Motor neuron (in vitro differentiated cells): ENCODE data around the gene OR4K17. TPM values are rescaled to one million over a fixed set of nuclear protein-coding genes. Genes with fewer than 3 reads are reported as not detected.
"Not testable (repeated sequence)": the region's sequence is repeated elsewhere in the genome, so short reads cannot be mapped to it uniquely, and the experiment has no call there.

Experiments
- ATAC-seq, 8 experiments: fragments of 200-7000 bp; cut with Tn5 transposase; replicated peaks in 6 of 8; 2 replicates each; pipeline ENCODE4 v1.8.0; 2021; ENCODE audit warnings: mild to moderate bottlenecking in 8 of 8, moderate library complexity in 8 of 8
- H3K27ac ChIP-seq, 2 donors: fragments of 250-450 bp; sonication (Bioruptor Pico); 2 replicates each; pipeline ENCODE4 v1.9.0; 2021; ENCODE audit warnings: antibody characterized with exemption in 2 of 2, mild to moderate bottlenecking in 2 of 2, moderate library complexity in 1 of 2
- H3K4me1 ChIP-seq, 2 donors: fragments of 250-450 bp; sonication (Bioruptor Pico); replicated peaks in 1 of 2; 2 replicates each; pipeline ENCODE4 v1.6.1; 2021; ENCODE audit warnings: antibody characterized with exemption in 2 of 2, mild to moderate bottlenecking in 2 of 2, moderate library complexity in 1 of 2
- H3K4me3 ChIP-seq, 5 donors: fragments of 250-450 bp; sonication (Bioruptor Pico); 2 replicates each; pipeline ENCODE4 v1.9.0; 2021; ENCODE audit warnings: antibody characterized with exemption in 5 of 5, mild to moderate bottlenecking in 5 of 5, moderate library complexity in 4 of 5
- WGBS, 10 experiments: fragments of 450-650 bp; shearing (Covaris generic); methylation state at CpG; one replicate each; pipeline ENCODE4 v1.0.0; 2022; 5-methylcytosine and 5-hydroxymethylcytosine counted together
- in situ Hi-C, 9 experiments: fragments of 400-800 bp; cut with MboI; loops; one replicate each; pipeline ENCODE4 v1.15.0; 2021; ENCODE audit warnings: low sequenced_read_pairs in 9 of 9, low pct_unique_long_range_greater_than_20kb in 2 of 9; ENCODE audit not compliant: unreplicated experiment in 9 of 9
- total RNA-seq, 8 experiments: library from RNA; unstranded; fragments of 300-600 nt; gene quantifications; 2 replicates each; pipeline versions ENCODE4 v1.2.3 to v1.2.4, GENCODE V29; 2022

The OR4K17 gene
- total RNA-seq = under 1 TPM in 5 of 8 experiments, not detected in 3; 0.05 to 0.19 (median 0.10) TPM

- no peaks in the 10 kb centered on the region for H3K4me1 ChIP-seq
- in situ Hi-C loops = no loop called here
- 0 to 40% (median 3%) methylated on average over 1 to 3 of the region's 3 CpGs; no CpG with 5 or more reads in 2 of the 10 experiments for whole genome bisulfite sequencing, 10 experiments
- ATAC-seq = no peak
- H3K27ac ChIP-seq = no peak within 1 kb of the TSS
- H3K4me3 ChIP-seq = no peak within 1 kb of the TSS
Measured at GRCh38 chr14:20110438-20110837, at the start of gene OR4K17. Gene OR4K17, plus strand, starts transcription at chr14:20110739. Its CDS starts 6,761 bp downstream, at chr14:20117500.

GRCh38 chr14:20092050-20092449, 18.5 kb upstream of the OR4K17 start:
- Histone ChIP-seq H3K27ac (no peak overlapping the region), H3K4me3 (no peak overlapping the region), H3K4me1 (no peaks in the 10 kb centered on the region)
- no peak for ATAC-seq
- in situ Hi-C loops = no loop called here
- WGBS, 10 experiments = 0 to 62% (median 15%) methylated on average over 3 to 4 of the region's 4 CpGs; no CpG with 5 or more reads in 2 of the 10 experiments

- ATAC-seq = no peak
- Histone ChIP-seq H3K4me1 (no peaks in the 10 kb centered on the region), H3K4me3 (no peak overlapping the region), H3K27ac (no peak overlapping the region)
- in situ Hi-C loops = no loop called here
- 0 to 78% (median 23%) methylated on average over 1 to 4 of the region's 4 CpGs for WGBS, 10 experiments
Measured at GRCh38 chr14:20093442-20093841, 17.1 kb upstream of the OR4K17 start.

- ATAC-seq, H3K4me1 ChIP-seq, H3K4me3 ChIP-seq, in situ Hi-C loops, H3K27ac ChIP-seq: not testable (repeated sequence)
- WGBS, 10 experiments = 20 to 48% methylated on average over 1 to 7 of the region's 32 CpGs; no CpG with 5 or more reads in 8 of the 10 experiments
Measured at GRCh38 chr14:20098926-20099770, 11.4 kb upstream of the OR4K17 start.

GRCh38 chr14:20112321-20112720, 1.8 kb downstream of the OR4K17 start:
- ATAC-seq = no peak
- 7 to 84% (median 37%) methylated on average over 1 to 3 of the region's 3 CpGs; no CpG with 5 or more reads in 2 of the 10 experiments for WGBS, 10 experiments
- no peak overlapping the region for H3K27ac ChIP-seq
- H3K4me1 ChIP-seq = no peaks in the 10 kb centered on the region
- no peak overlapping the region for H3K4me3 ChIP-seq
- in situ Hi-C loops = no loop called here

- no peak overlapping the region for H3K27ac ChIP-seq
- 0 to 50% (median 8%) methylated on average over 1 of the region's 1 CpG; no CpG with 5 or more reads in 3 of the 10 experiments for WGBS, 10 experiments
- ATAC-seq = no peak
- H3K4me1 ChIP-seq = no peaks in the 10 kb centered on the region
- no peak overlapping the region for H3K4me3 ChIP-seq
- in situ Hi-C loops = no loop called here
Measured at GRCh38 chr14:20116748-20117147, 6.2 kb downstream of the OR4K17 start.

- in situ Hi-C loops = no loop called here
- WGBS, 10 experiments = 20 to 88% (median 59%) methylated on average over 1 to 5 of the region's 5 CpGs; no CpG with 5 or more reads in 2 of the 10 experiments
- no peak for ATAC-seq
- H3K4me3 ChIP-seq = no peak overlapping the region
- no peaks in the 10 kb centered on the region for H3K4me1 ChIP-seq
- no peak overlapping the region for H3K27ac ChIP-seq
Measured at GRCh38 chr14:20118795-20119194, 8.3 kb downstream of the OR4K17 start.

- no peak for ATAC-seq
- WGBS, 10 experiments = 9 to 69% (median 52%) methylated on average over 1 to 2 of the region's 2 CpGs
- in situ Hi-C loops = no loop called here
- Histone ChIP-seq H3K4me3 (no peak within 1 kb of the TSS), H3K27ac (no peak within 1 kb of the TSS), H3K4me1 (no peaks in the 10 kb centered on the region)
Measured at GRCh38 chr14:20138520-20138919, 28.0 kb downstream of the OR4K17 start, which contains the start of gene OR4N5. Gene OR4N5, plus strand, starts transcription at chr14:20138820. Its CDS starts 4,916 bp downstream, at chr14:20143736.

GRCh38 chr14:20143911-20144310, 33.4 kb downstream of the OR4K17 start:
- WGBS, 10 experiments = 0 to 36% (median 10%) methylated on average over 1 to 7 of the region's 7 CpGs; no CpG with 5 or more reads in 3 of the 10 experiments
- ATAC-seq = no peak
- Histone ChIP-seq H3K4me1 (no peaks in the 10 kb centered on the region), H3K4me3 (no peak overlapping the region), H3K27ac (no peak overlapping the region)
- in situ Hi-C loops = no loop called here

GRCh38 chr14:20144820-20145219, 34.3 kb downstream of the OR4K17 start:
- 0 to 38% (median 0%) methylated on average over 1 of the region's 1 CpG; no CpG with 5 or more reads in 2 of the 10 experiments for WGBS, 10 experiments
- Histone ChIP-seq H3K4me3 (no peak overlapping the region), H3K27ac (no peak overlapping the region), H3K4me1 (no peaks in the 10 kb centered on the region)
- in situ Hi-C loops = no loop called here
- ATAC-seq = no peak

- no peak overlapping the region for H3K27ac ChIP-seq
- ATAC-seq = no peak
- in situ Hi-C loops = no loop called here
- no peak overlapping the region for H3K4me3 ChIP-seq
- H3K4me1 ChIP-seq = no peaks in the 10 kb centered on the region
Measured at GRCh38 chr14:20164462-20164861, 53.9 kb downstream of the OR4K17 start.

GRCh38 chr14:20167091-20167490, 56.6 kb downstream of the OR4K17 start:
- Histone ChIP-seq H3K4me3 (no peak overlapping the region), H3K4me1 (no peaks in the 10 kb centered on the region), H3K27ac (no peak overlapping the region)
- in situ Hi-C loops = no loop called here
- no peak for ATAC-seq

GRCh38 chr14:20169852-20170251, 59.3 kb downstream of the OR4K17 start:
- H3K4me3 ChIP-seq, ATAC-seq, H3K27ac ChIP-seq, in situ Hi-C loops, H3K4me1 ChIP-seq: not testable (repeated sequence)
